Activated CD4-positive, alpha-beta memory T cell treated with anti-CD3 and anti-CD28 coated beads, Interleukin-2, amount 10 ng/mL, durations not matched to agents 7 days and 5 days (primary cell): ENCODE measurements around the gene CCDC102B. TPM values are rescaled to one million over a fixed set of nuclear protein-coding genes. Genes with fewer than 3 reads are reported as not detected.

Experiments
- total RNA-seq, 2 experiments: library from RNA; stranded (reverse); gene quantifications; one replicate each; pipeline ENCODE4 v1.2.3, GENCODE V29; 2021

Gene CCDC102B
- total RNA-seq, 2 experiments from 2014 or later, result 1.0 to 1.2 TPM

Other genes with a start within 250 kb of the CCDC102B start
- gene TMX3, start 83.0 kb upstream of the CCDC102B start, total RNA-seq, result 10 to 100 TPM; 55.9 to 56.0 TPM